Heart right ventricle (tissue), 16 donors: Measurements from ENCODE around the gene NCS1. TPM values are rescaled to one million over a fixed set of nuclear protein-coding genes. Genes with fewer than 3 reads are reported as not detected.

Source experiments
- ATAC-seq, 8 donors: fragments of 200-7000 bp; cut with Tn5 transposase; one replicate each; pipeline ENCODE4 v1.9.1; 2020; ENCODE audit warnings: mild to moderate bottlenecking in 8 of 8, moderate library complexity in 8 of 8, moderate number of reproducible peaks in 1 of 8
- DNase-seq, 2 donors: peaks; one replicate each; pipeline ENCODE4 v3.0.0-alpha.2; 2020
- H3K27ac ChIP-seq, 10 donors: fragments of 200-600 bp; sonication (generic) in 2 of 10; one replicate each; pipeline versions ENCODE4 v1.5.0 to v1.8.0; 2020 to 2022; ENCODE audit warnings: mild to moderate bottlenecking in 3 of 10
- H3K27me3 ChIP-seq, 7 donors: fragments of 200-600 bp; one replicate each; pipeline ENCODE4 v1.8.0; 2021 to 2022; ENCODE audit warnings: mild to moderate bottlenecking in 2 of 7
- H3K36me3 ChIP-seq, 9 donors: fragments of 200-600 bp; sonication (generic) in 1 of 9; one replicate each; pipeline versions ENCODE4 v1.5.0 to v1.8.0; 2020 to 2022; ENCODE audit warnings: mild to moderate bottlenecking in 2 of 9
- H3K4me1 ChIP-seq, 9 donors: fragments of 200-600 bp; sonication (generic) in 1 of 9; one replicate each; pipeline versions ENCODE4 v1.5.0 to v1.8.0; 2020 to 2022; ENCODE audit warnings: mild to moderate bottlenecking in 4 of 9
- H3K4me3 ChIP-seq, 10 donors: fragments of 200-600 bp; sonication (generic) in 2 of 10; one replicate each; pipeline versions ENCODE4 v1.5.0 to v1.8.0; 2020 to 2022; ENCODE audit warnings: mild to moderate bottlenecking in 7 of 10, moderate library complexity in 2 of 10
- H3K9me3 ChIP-seq, 11 donors: fragments of 200-600 bp in 10 of 11; sonication (generic) in 2 of 11; one replicate each; pipeline versions ENCODE4 v1.5.0 to v1.8.0; 2013 to 2022; ENCODE audit warnings: mild to moderate bottlenecking in 2 of 11, control low read depth in 1 of 11, moderate library complexity in 1 of 11
- WGBS, 2 donors: extraction: QIAGEN DNeasy Blood & Tissue Kit; methylation state at CpG; one replicate each; pipeline ENCODE4 v1.1.7; 2013; ENCODE audit warnings: inconsistent platforms in 1 of 2; 5-methylcytosine and 5-hydroxymethylcytosine counted together
- intact Hi-C, 10 donors: fragments of 100-400 bp; cut with DNase I; formaldehyde crosslinking; loops; one replicate each; pipeline versions ENCODE4 v1.11.1 to v1.14.2; 2022
- polyA plus RNA-seq, 2 donors: library from polyadenylated mRNA; stranded (reverse); fragments of 200-250 nt; gene quantifications; one replicate each; pipeline ENCODE4 v1.2.3, GENCODE V29; 2013
- total RNA-seq, 10 donors: library from RNA; stranded (reverse); fragmentation: NEBNext Ultra II Directional in 3 of 10; extraction: Animal tissue kit (Norgen Biotek cat#: 25700) in 3 of 10; gene quantifications; one replicate each; pipeline versions ENCODE4 v1.2.1 to v1.2.4, GENCODE V29; 2021 to 2023
- TF ChIP-seq, protein P1 (sequence below), 9 donors: fragments of 200-600 bp; sonication (generic) in 2 of 9; IDR thresholded peaks; one replicate each; pipeline versions ENCODE4 v1.5.0 to v1.8.0; 2021 to 2022; ENCODE audit warnings: antibody characterized with exemption in 9 of 9, mild to moderate bottlenecking in 5 of 9, moderate library complexity in 1 of 9
- donor health status: Arrhythmogenic right ventricular cardiomyopathy.
- donor health status: ischemic (EF 13 %, LVEDD 7.1; RV severe dilation, severe dysfunction).
- donor health status: healthy with polysubstance abuse.
- donor health status: DM: no; HTN: yes; CAD: no.
- donor health status: DM: no; HTN: no; CAD: no.
- donor health status: ischemic (EF 25% LVEDD 6.9; RV normal size, moderate dysfunction).
- donor health status: ischemic (EF 25% LVEDD 5.7; RV mildly dilated, moderate dysfunction).
- donor health status: healthy.
- donor health status: DM: yes; HTN: yes; CAD: no.
- donor health status: Ischemic cardiomyopathy.
- donor health status: ischemic (EF 35%, LVEDD 5.7; RV mildly dilated, moderate dysfunction).
- donor health status: nonischemic (EF 11% LVEDD 7.7; RV severe dilation, severe dysfunction).
- donor health status: DM: yes; HTN: yes; CAD: no.
- donor health status: PGD.
- donor health status: ischemic (EF 29% LVEDD 5.4; RV normal size, mild dysfunction).
- donor health status: nonischemic (EF 23%, LVEDD 6.1; RV moderate dilation, normal function).

Gene NCS1
- total and polyA plus RNA-seq, 12 donors: 2.0 to 16.2 (median 7.0) TPM

DNA sequence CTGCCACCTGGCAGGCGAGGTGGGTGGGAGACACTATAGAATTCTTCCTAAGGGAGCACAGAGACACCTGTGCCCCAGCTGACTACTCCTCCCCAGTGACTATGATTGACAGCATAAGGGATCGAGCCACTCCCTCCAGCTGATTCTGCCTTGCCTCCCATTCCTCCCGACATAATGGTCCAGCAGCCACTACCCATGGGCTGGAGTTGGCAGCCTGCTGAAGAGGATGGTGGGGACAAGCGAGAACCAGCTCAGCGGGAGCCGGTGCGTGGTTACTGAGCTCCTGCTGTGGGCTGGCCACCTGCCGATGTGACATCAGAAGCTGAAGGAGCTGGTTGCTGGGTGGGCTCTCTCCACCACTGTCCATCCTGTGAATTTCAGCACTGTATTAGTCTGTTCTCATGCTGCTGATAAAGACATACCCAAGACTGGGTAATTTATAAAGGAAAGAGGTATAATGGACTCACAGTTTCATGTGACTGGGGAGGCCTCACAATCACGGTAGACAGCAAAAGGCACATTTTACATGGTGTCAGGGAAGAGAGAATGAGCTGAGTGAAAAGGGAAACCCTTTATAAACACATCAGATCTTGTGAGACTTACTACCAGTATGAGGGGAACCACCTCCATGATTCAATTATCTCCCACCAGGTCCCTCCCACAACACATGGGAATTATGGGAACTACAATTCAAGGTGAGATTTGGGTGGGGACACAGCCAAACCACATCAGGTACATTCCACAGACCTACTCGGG is 12.1 kb upstream of the NCS1 start:
- Histone ChIP-seq H3K4me1 (no peaks in the 10 kb centered on the region), H3K36me3 (no peaks in the 10 kb centered on the region), H3K4me3 (no peak overlapping the region), H3K27ac (no peak overlapping the region), H3K27me3 (no peaks in the 10 kb centered on the region), H3K9me3 (no peaks in the 10 kb centered on the region)
- whole genome bisulfite sequencing, 2 donors: 84 to 87% methylated on average over 10 of the region's 10 CpGs
- TF ChIP-seq, protein P1, sequence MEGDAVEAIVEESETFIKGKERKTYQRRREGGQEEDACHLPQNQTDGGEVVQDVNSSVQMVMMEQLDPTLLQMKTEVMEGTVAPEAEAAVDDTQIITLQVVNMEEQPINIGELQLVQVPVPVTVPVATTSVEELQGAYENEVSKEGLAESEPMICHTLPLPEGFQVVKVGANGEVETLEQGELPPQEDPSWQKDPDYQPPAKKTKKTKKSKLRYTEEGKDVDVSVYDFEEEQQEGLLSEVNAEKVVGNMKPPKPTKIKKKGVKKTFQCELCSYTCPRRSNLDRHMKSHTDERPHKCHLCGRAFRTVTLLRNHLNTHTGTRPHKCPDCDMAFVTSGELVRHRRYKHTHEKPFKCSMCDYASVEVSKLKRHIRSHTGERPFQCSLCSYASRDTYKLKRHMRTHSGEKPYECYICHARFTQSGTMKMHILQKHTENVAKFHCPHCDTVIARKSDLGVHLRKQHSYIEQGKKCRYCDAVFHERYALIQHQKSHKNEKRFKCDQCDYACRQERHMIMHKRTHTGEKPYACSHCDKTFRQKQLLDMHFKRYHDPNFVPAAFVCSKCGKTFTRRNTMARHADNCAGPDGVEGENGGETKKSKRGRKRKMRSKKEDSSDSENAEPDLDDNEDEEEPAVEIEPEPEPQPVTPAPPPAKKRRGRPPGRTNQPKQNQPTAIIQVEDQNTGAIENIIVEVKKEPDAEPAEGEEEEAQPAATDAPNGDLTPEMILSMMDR (IDR thresholded peaks at IDR 0.05): no peak
- no peak for DNase-seq
- intact Hi-C loops: no loop called here
- ATAC-seq: no peak

- Histone ChIP-seq H3K36me3 (no peaks in the 10 kb centered on the region), H3K27ac (no peak overlapping the region), H3K4me1 (no peaks in the 10 kb centered on the region), H3K4me3 (no peak overlapping the region), H3K27me3 (no peaks in the 10 kb centered on the region), H3K9me3 (no peaks in the 10 kb centered on the region)
- ATAC-seq: no peak
- no peak for DNase-seq
- intact Hi-C loops: no loop called here
- WGBS, 2 donors: 93 to 99% methylated on average over 3 of the region's 3 CpGs
- TF ChIP-seq, protein P1 (IDR thresholded peaks at IDR 0.05): no peak
Measured at GRCh38 chr9:130160862-130161470, 11.2 kb upstream of the NCS1 start.

DNA sequence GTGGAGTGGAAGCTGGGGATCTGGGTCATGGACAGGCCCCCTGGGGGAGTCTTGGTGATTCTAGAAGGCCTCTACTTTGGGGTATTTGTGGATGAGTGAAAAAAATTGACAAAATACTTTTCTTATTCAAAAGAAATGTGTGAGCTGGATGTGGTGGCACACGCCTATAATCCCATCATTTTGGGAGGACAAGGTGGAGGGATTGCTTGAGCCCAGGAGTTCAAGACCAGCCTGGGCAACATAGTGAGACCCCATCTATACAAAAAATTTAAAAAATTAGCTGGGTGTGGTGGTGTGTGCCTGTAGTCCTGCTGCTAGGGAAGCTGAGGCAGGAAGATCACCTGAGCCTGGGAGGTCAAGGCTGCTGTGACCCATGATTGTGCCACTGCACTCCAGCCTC is 6.6 kb upstream of the NCS1 start:
- Histone ChIP-seq H3K27ac (no peak overlapping the region), H3K4me1 (no peaks in the 10 kb centered on the region), H3K27me3 (peaks cover 0 to 2% (median 0%) of the 10 kb centered on the region in 7 donors), H3K4me3 (no peak overlapping the region), H3K9me3 (no peaks in the 10 kb centered on the region), H3K36me3 (no peaks in the 10 kb centered on the region)
- WGBS, 2 donors: 96 to 100% methylated on average over 1 of the region's 1 CpG
- TF ChIP-seq, protein P1 (IDR thresholded peaks at IDR 0.05): no peak
- DNase-seq: no peak
- no peak for ATAC-seq
- intact Hi-C loops: no loop called here

DNA sequence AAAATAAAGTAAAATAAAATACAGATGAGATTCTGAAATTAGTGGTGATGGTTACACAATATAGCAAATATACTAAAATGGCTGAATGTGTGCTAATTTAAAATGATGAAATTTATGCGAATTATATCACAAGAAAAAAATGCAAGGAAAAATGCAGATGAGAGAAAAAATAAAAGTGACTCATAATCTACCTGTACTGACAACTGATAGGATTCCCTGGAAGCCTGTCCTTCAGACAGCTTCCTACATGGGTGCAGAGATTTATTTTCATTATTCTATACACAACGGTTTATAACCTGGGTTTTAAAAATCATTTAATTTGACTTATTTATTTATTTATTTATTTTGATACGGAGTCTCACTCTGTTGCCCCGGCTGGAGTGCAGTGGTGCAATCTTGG is 5.8 kb upstream of the NCS1 start:
- ATAC-seq (no peak), DNase-seq (no peak)
- H3K27ac ChIP-seq: no peak overlapping the region
- H3K4me3 ChIP-seq: no peak overlapping the region
- no peaks in the 10 kb centered on the region for H3K9me3 ChIP-seq
- intact Hi-C loops: no loop called here
- WGBS, 2 donors: 81 to 90% methylated on average over 4 of the region's 4 CpGs
- peaks cover 0 to 11% (median 0%) of the 10 kb centered on the region in 7 donors for H3K27me3 ChIP-seq
- H3K36me3 ChIP-seq: no peaks in the 10 kb centered on the region
- TF ChIP-seq, protein P1 (IDR thresholded peaks at IDR 0.05): no peak
- peaks cover 0 to 1% (median 0%) of the 10 kb centered on the region in 9 donors for H3K4me1 ChIP-seq
